GM18517 (cell line): ENCODE measurements around the gene VILL.

Experiments
- ATAC-seq: cut with Tn5 transposase; IDR thresholded peaks from one replicate; pipeline ENCODE4 v1.9.1; 2021; ENCODE audit warnings: mild to moderate bottlenecking, moderate library complexity; ENCODE audit not compliant: unreplicated experiment

VILL gene

GRCh38 chr3:38015984-38016383 is 25.4 kb downstream of the VILL start:
- no peak for ATAC-seq

- no peak for ATAC-seq
Observed at GRCh38 chr3:38016410-38016809, 25.8 kb downstream of the VILL start.

GRCh38 chr3:38016847-38017444 is 26.4 kb downstream of the VILL start:
- no peak for ATAC-seq

GRCh38 chr3:38017445-38018295 is 27.1 kb downstream of the VILL start:
- ATAC-seq, result no peak

GRCh38 chr3:38018296-38019266 is 28.0 kb downstream of the VILL start:
- ATAC-seq, result no peak

GRCh38 chr3:38019658-38020341 is 29.2 kb downstream of the VILL start:
- no peak for ATAC-seq

GRCh38 chr3:38020342-38020726 is 29.7 kb downstream of the VILL start:
- no peak for ATAC-seq

GRCh38 chr3:38021196-38021595 is 30.6 kb downstream of the VILL start:
- no peak for ATAC-seq

GRCh38 chr3:38022301-38022700 is 31.7 kb downstream of the VILL start:
- ATAC-seq, result no peak

- no peak for ATAC-seq
Observed at GRCh38 chr3:38022896-38023709, 32.5 kb downstream of the VILL start.

- ATAC-seq, result no peak
Observed at GRCh38 chr3:38026856-38027255, 36.3 kb downstream of the VILL start.

GRCh38 chr3:38027466-38028465 is 37.2 kb downstream of the VILL start:
- ATAC-seq, result no peak

GRCh38 chr3:38028621-38029361 is 38.2 kb downstream of the VILL start:
- no peak for ATAC-seq

GRCh38 chr3:38029400-38030125 is 39.0 kb downstream of the VILL start, which contains the start of gene PLCD1:
TSS of gene PLCD1 (minus strand) at chr3:38029642. CDS start at chr3:38029539, 103 bp downstream.
- ATAC-seq, result no peak

- ATAC-seq, result no peak
Observed at GRCh38 chr3:38030126-38031021, 39.8 kb downstream of the VILL start.
